ENCODE results near the gene HSPA2. TPM values are rescaled to one million over a fixed set of nuclear protein-coding genes. Genes with fewer than 3 reads are reported as not detected.
A peak's percentile ranks its signal among the peaks of the same experiment; 100 is the strongest.

HSPA2 gene
- total and polyA plus RNA-seq, 2 of the 13 experiments (the other 11 are each of a cell fraction or from before 2014, with no cell fraction given) = 0.15 to 0.27 TPM

GRCh38 chr14:64501411-64502171 is 39.0 kb upstream of the HSPA2 start (continued):
- TF ChIP-seq ZNF646 (CRISPR knock-in tag; IDR thresholded peaks at IDR 0.05) = no peak
- TF ChIP-seq RXRB (CRISPR knock-in tag; IDR thresholded peaks at IDR 0.05; ENCODE audit: borderline replicate concordance) = peak; percentile 23; the same call in 1 of the 2 replicates
- TF ChIP-seq ZNF543 (CRISPR knock-in tag; IDR thresholded peaks at IDR 0.05) = no peak
- TF ChIP-seq HDAC2 (CRISPR knock-in tag; IDR thresholded peaks at IDR 0.05) = peak; percentile 22; the same call in 1 of the 2 replicates
- no peak for TF ChIP-seq HNF1B (CRISPR knock-in tag; IDR thresholded peaks at IDR 0.05)
- no peak for TF ChIP-seq CREB3 (CRISPR knock-in tag; IDR thresholded peaks at IDR 0.05)
- TF ChIP-seq ZNF121 (CRISPR knock-in tag; IDR thresholded peaks at IDR 0.05) = peak; percentile 52; the same call in 1 of the 2 replicates
- 0 out of 2 replicates have a peak, but pooled peaks have one; percentile 33 for TF ChIP-seq KMT2B (CRISPR knock-in tag; IDR thresholded peaks at IDR 0.05)
- TF ChIP-seq POGZ (CRISPR knock-in tag; IDR thresholded peaks at IDR 0.05) = no peak
- peak; percentile 85 for TF ChIP-seq CEBPB (IDR thresholded peaks at IDR 0.05; ENCODE audit: borderline replicate concordance, low read depth, low read length)
- no peak for TF ChIP-seq REST (IDR thresholded peaks at IDR 0.05; ENCODE audit: borderline replicate concordance in 1 of 2, low read depth in 1 of 2, low read length in 2 of 2)
- no peak for TF ChIP-seq FOXO1 (CRISPR knock-in tag; IDR thresholded peaks at IDR 0.05)
- TF ChIP-seq HOMEZ (CRISPR knock-in tag; IDR thresholded peaks at IDR 0.05; ENCODE audit: low read depth) = no peak
- no peak for TF ChIP-seq RELA (CRISPR knock-in tag; IDR thresholded peaks at IDR 0.05)
